Peyer's patch (tissue), 4 donors: Measurements from ENCODE around the gene FAM219B.

Source experiments
- CTCF ChIP-seq, 6 experiments: fragments of 450-650 bp in 4 of 6; fragments of 200-600 bp in 2 of 6; sonication (generic) in 1 of 6; IDR thresholded peaks; one replicate each; pipeline ENCODE4 v1.5.1; 2017 to 2019; ENCODE audit warnings: antibody characterized with exemption in 6 of 6, mild to moderate bottlenecking in 3 of 6, moderate library complexity in 1 of 6
- POLR2A ChIP-seq, 2 donors: fragments of 450-650 bp; IDR thresholded peaks; one replicate each; pipeline ENCODE4 v1.5.1; 2017; ENCODE audit warnings: antibody characterized with exemption in 2 of 2, mild to moderate bottlenecking in 2 of 2, moderate library complexity in 2 of 2

DNA sequence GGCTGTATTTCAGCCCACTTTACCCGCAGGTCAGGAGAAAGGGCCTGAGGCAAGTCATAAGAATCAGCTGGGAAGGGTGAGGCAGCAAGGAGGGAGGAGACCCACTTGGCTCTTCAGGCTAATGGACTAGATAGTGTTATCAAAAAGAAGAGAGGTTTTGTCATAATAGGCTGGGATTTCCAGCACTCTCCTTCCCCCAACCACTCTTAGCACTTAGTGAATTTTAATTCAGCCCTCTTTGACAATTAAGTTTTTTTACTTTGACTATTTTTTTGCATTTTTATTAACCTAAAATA is 16.0 kb downstream of the FAM219B start:
- TF ChIP-seq CTCF (IDR thresholded peaks at IDR 0.05), result no peak
- no peak for TF ChIP-seq POLR2A (IDR thresholded peaks at IDR 0.05)
